Measurements from ENCODE around the gene NKD1. TPM values are rescaled to one million over a fixed set of nuclear protein-coding genes. Genes with fewer than 3 reads are reported as not detected.
A peak's percentile ranks its signal among the peaks of the same experiment; 100 is the strongest.

Gene NKD1
- total and polyA plus RNA-seq, 2 donors (not counting 1 experiment from before 2014, with no cell fraction given) = 0.16 to 1.9 TPM

- intact Hi-C loops (cut with micrococcal nuclease) = loop anchor here (2.0 kb wide), 1 partner anchor 76 kb away; no protein-coding TSS in a partner anchor
- Histone ChIP-seq H3K4me2 (replicated peaks; ENCODE audit: low read depth, low read length, poor library complexity, severe bottlenecking) (no peak overlapping the region), H4K20me1 (ENCODE audit: control insufficient read depth, insufficient read depth, low read length, poor library complexity, severe bottlenecking) (no peaks in the 10 kb centered on the region), H3K4me3 (ENCODE audit: control extremely low read depth in 1 of 5, extremely low read depth in 1 of 5, insufficient read depth in 1 of 5, low read depth in 2 of 5, low read length in 4 of 5) (no peak overlapping the region), H2AFZ (ENCODE audit: insufficient read depth, low read depth, low read length, poor library complexity, severe bottlenecking) (no peak overlapping the region), H3K9me3 (ENCODE audit: control extremely low read depth in 1 of 3, control insufficient read depth in 2 of 3, insufficient read depth in 1 of 3, low read length in 2 of 3) (peaks cover 2 to 37% (median 14%) of the 10 kb centered on the region in 3 donors), H3K4me1 (ENCODE audit: control insufficient read depth in 2 of 2, insufficient read depth in 2 of 2, low read length in 2 of 2) (peaks cover 7 to 14% of the 10 kb centered on the region in 2 donors), H3K36me3 (replicated peaks in 1 of 2; ENCODE audit: control extremely low read depth in 1 of 2, control insufficient read depth in 1 of 2, extremely low read depth in 1 of 2, insufficient read depth in 2 of 2, low read length in 1 of 2) (peaks cover 3 to 52% of the 10 kb centered on the region in 2 experiments), H3K9ac (ENCODE audit: low read length) (no peak overlapping the region), H3K79me2 (ENCODE audit: control insufficient read depth, insufficient read depth, low read length) (peaks cover 6% of the 10 kb centered on the region), H3K27ac (ENCODE audit: low read length in 2 of 2) (no peak overlapping the region), H3K27me3 (replicated peaks in 1 of 4; ENCODE audit: control extremely low read depth in 1 of 4, control insufficient read depth in 3 of 4, insufficient read depth in 4 of 4, low read length in 3 of 4) (no peaks in the 10 kb centered on the region)
- Mint-ChIP-seq H3K9me3 (ENCODE audit: insufficient read depth) (peaks cover 2% of the 10 kb centered on the region), H3K27me3 (no peaks in the 10 kb centered on the region), H3K27ac (no peak overlapping the region), H3K4me1 (peaks cover 20% of the 10 kb centered on the region), H3K4me3 (no peak overlapping the region)
- TF ChIP-seq, protein P1, sequence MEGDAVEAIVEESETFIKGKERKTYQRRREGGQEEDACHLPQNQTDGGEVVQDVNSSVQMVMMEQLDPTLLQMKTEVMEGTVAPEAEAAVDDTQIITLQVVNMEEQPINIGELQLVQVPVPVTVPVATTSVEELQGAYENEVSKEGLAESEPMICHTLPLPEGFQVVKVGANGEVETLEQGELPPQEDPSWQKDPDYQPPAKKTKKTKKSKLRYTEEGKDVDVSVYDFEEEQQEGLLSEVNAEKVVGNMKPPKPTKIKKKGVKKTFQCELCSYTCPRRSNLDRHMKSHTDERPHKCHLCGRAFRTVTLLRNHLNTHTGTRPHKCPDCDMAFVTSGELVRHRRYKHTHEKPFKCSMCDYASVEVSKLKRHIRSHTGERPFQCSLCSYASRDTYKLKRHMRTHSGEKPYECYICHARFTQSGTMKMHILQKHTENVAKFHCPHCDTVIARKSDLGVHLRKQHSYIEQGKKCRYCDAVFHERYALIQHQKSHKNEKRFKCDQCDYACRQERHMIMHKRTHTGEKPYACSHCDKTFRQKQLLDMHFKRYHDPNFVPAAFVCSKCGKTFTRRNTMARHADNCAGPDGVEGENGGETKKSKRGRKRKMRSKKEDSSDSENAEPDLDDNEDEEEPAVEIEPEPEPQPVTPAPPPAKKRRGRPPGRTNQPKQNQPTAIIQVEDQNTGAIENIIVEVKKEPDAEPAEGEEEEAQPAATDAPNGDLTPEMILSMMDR (IDR thresholded peaks at IDR 0.05) = no peak
- no peak for TF ChIP-seq EZH2 (IDR thresholded peaks at IDR 0.05; ENCODE audit: borderline replicate concordance, insufficient read depth, low read depth, low read length, poor library complexity, severe bottlenecking)
- 93% methylated on average over 6 of the region's 6 CpGs for WGBS (ENCODE audit: insufficient coverage)
- DNase-seq (no peak), ATAC-seq (ENCODE audit: low read depth) (no peak)
- CTCF ChIA-PET = interaction anchor here (0.9 to 12.4 kb wide), 8 partner anchors 4 to 461 kb away, joined by 3 to 154 read pairs (median 43); partner anchors contain the start of gene SNX20
- POLR2A ChIA-PET = no interaction called here
Measured at GRCh38 chr16:50670476-50670875, 122.3 kb downstream of the NKD1 start.

DNA sequence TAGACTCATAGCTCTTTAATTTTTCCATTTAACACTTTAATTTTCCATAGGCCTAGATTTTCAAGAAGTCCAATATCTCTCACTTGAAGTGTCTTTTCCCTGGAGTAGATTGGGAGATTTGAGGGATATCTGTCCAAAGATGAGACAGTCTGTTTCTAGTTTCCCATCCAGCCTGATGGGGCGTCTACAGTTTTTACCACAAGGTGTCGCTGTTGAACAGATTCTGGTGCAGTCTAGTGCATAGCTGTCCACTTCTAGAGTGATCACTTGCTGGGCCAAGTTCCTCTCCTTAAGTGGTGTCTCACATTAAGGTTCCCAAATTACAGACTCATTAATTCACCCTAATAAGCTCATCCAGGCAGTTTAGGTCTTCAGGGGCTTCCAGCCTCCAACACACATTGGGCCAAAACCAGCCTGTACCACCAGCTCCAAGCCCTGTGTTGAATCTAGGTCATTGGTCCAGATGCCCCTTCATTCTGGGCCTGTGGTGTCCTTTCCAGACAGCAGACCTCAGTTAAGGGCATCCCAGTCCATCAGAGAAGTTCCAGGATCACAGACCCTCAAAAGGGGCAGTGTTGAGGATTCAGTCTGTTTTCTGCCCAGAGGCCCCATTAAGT lies 123.6 kb downstream of the NKD1 start:
- Histone ChIP-seq H3K9me3 (ENCODE audit: control extremely low read depth in 1 of 3, control insufficient read depth in 2 of 3, insufficient read depth in 1 of 3, low read length in 2 of 3) (peaks cover 2 to 33% (median 14%) of the 10 kb centered on the region in 3 donors), H3K27me3 (replicated peaks in 1 of 4; ENCODE audit: control extremely low read depth in 1 of 4, control insufficient read depth in 3 of 4, insufficient read depth in 4 of 4, low read length in 3 of 4) (no peaks in the 10 kb centered on the region), H3K79me2 (ENCODE audit: control insufficient read depth, insufficient read depth, low read length) (peaks cover 9% of the 10 kb centered on the region), H4K20me1 (ENCODE audit: control insufficient read depth, insufficient read depth, low read length, poor library complexity, severe bottlenecking) (peaks cover 5% of the 10 kb centered on the region), H3K9ac (ENCODE audit: low read length) (no peak overlapping the region), H3K4me3 (ENCODE audit: control extremely low read depth in 1 of 5, extremely low read depth in 1 of 5, insufficient read depth in 1 of 5, low read depth in 2 of 5, low read length in 4 of 5) (no peak overlapping the region), H3K27ac (ENCODE audit: low read length in 2 of 2) (no peak overlapping the region), H2AFZ (ENCODE audit: insufficient read depth, low read depth, low read length, poor library complexity, severe bottlenecking) (no peak overlapping the region), H3K4me1 (ENCODE audit: control insufficient read depth in 2 of 2, insufficient read depth in 2 of 2, low read length in 2 of 2) (peaks cover 7% of the 10 kb centered on the region in 2 donors), H3K36me3 (replicated peaks in 1 of 2; ENCODE audit: control extremely low read depth in 1 of 2, control insufficient read depth in 1 of 2, extremely low read depth in 1 of 2, insufficient read depth in 2 of 2, low read length in 1 of 2) (peaks cover 3 to 64% of the 10 kb centered on the region in 2 experiments), H3K4me2 (replicated peaks; ENCODE audit: low read depth, low read length, poor library complexity, severe bottlenecking) (no peak overlapping the region)
- Mint-ChIP-seq H3K4me3 (no peak overlapping the region), H3K27ac (no peak overlapping the region), H3K27me3 (no peaks in the 10 kb centered on the region), H3K9me3 (ENCODE audit: insufficient read depth) (peaks cover 2% of the 10 kb centered on the region), H3K4me1 (peaks cover 16% of the 10 kb centered on the region)
- WGBS (ENCODE audit: insufficient coverage) = 100% methylated on average over 2 of the region's 2 CpGs
- peak; percentile 44 for ATAC-seq (ENCODE audit: low read depth)
- intact Hi-C loops (cut with micrococcal nuclease) = loop anchor here (2.0 kb wide), 1 partner anchor 75 kb away; no protein-coding TSS in a partner anchor
- DNase-seq = peak; percentile 62
- TF ChIP-seq EZH2 (IDR thresholded peaks at IDR 0.05; ENCODE audit: borderline replicate concordance, insufficient read depth, low read depth, low read length, poor library complexity, severe bottlenecking) = no peak
- TF ChIP-seq, protein P1 (IDR thresholded peaks at IDR 0.05) = peak; percentile 73
- CTCF ChIA-PET = interaction anchor here (0.7 to 12.4 kb wide), 17 partner anchors 5 to 649 kb away, joined by 3 to 154 read pairs (median 3); partner anchors contain the start of genes CYLD and SNX20
- POLR2A ChIA-PET = interaction anchor here (0.5 kb wide), 1 partner anchor 115 kb away, joined by 4 read pairs; no protein-coding TSS in a partner anchor
